BLaER1 (cell line): Measurements from ENCODE around the gene SBF2.
A peak's percentile ranks its signal among the peaks of the same experiment; 100 is the strongest.

Source experiments
- H3K27ac ChIP-seq: shearing (Covaris generic); formaldehyde crosslinking; 2 replicates; pipeline ENCODE4 v1.8.1; 2022
- H3K27me3 ChIP-seq: shearing (Covaris generic); formaldehyde crosslinking; 2 replicates; pipeline ENCODE4 v1.8.1; 2022
- H3K36me3 ChIP-seq: shearing (Covaris generic); formaldehyde crosslinking; 2 replicates; pipeline ENCODE4 v1.8.1; 2022
- H3K4me1 ChIP-seq: shearing (Covaris generic); formaldehyde crosslinking; 2 replicates; pipeline ENCODE4 v1.8.1; 2022
- H3K4me2 ChIP-seq: shearing (Covaris generic); formaldehyde crosslinking; 2 replicates; pipeline ENCODE4 v1.8.1; 2022
- H3K4me3 ChIP-seq: shearing (Covaris generic); formaldehyde crosslinking; 2 replicates; pipeline ENCODE4 v1.8.1; 2022
- H3K9ac ChIP-seq: shearing (Covaris generic); formaldehyde crosslinking; 2 replicates; pipeline ENCODE4 v1.8.1; 2022
- H3K9me3 ChIP-seq: shearing (Covaris generic); formaldehyde crosslinking; 2 replicates; pipeline ENCODE4 v1.8.1; 2022
- H4K20me1 ChIP-seq: shearing (Covaris generic); formaldehyde crosslinking; 2 replicates; pipeline ENCODE4 v1.8.1; 2022
- Cebpa-rat ChIP-seq: shearing (Covaris generic); IDR thresholded peaks from 2 replicates; pipeline ENCODE4 v1.8.1; 2022

The SBF2 gene

GRCh38 chr11:10317776-10318526 is 23.9 kb upstream of the SBF2 start:
- peaks cover 22% of the 10 kb centered on the region for H3K4me1 ChIP-seq
- H3K9me3 ChIP-seq: no peaks in the 10 kb centered on the region
- no peak overlapping the region for H3K9ac ChIP-seq
- TF ChIP-seq Cebpa-rat: no peak
- no peak overlapping the region for H3K4me3 ChIP-seq
- H4K20me1 ChIP-seq: no peaks in the 10 kb centered on the region
- H3K27me3 ChIP-seq: no peaks in the 10 kb centered on the region
- H3K27ac ChIP-seq: no peak overlapping the region
- no peaks in the 10 kb centered on the region for H3K36me3 ChIP-seq
- peak overlapping the region; percentile 60 for H3K4me2 ChIP-seq

- Histone ChIP-seq H3K27ac (no peak overlapping the region), H3K36me3 (no peaks in the 10 kb centered on the region), H4K20me1 (no peaks in the 10 kb centered on the region), H3K4me1 (peaks cover 22% of the 10 kb centered on the region), H3K27me3 (no peaks in the 10 kb centered on the region), H3K9me3 (no peaks in the 10 kb centered on the region), H3K9ac (no peak overlapping the region), H3K4me2 (peak overlapping the region; percentile 60), H3K4me3 (no peak overlapping the region)
- no peak for TF ChIP-seq Cebpa-rat
These were observed 23.2 kb upstream of the SBF2 start for GRCh38 chr11:10317151-10317755.

- Histone ChIP-seq H3K9ac (no peak overlapping the region), H3K4me2 (no peak overlapping the region), H3K27me3 (peaks cover 6% of the 10 kb centered on the region; the same call in 1 of the 2 replicates), H3K4me1 (peaks cover 22% of the 10 kb centered on the region), H4K20me1 (no peaks in the 10 kb centered on the region), H3K9me3 (peaks cover 5% of the 10 kb centered on the region; the same call in 1 of the 2 replicates), H3K27ac (no peak overlapping the region), H3K4me3 (no peak overlapping the region), H3K36me3 (no peaks in the 10 kb centered on the region)
- no peak for TF ChIP-seq Cebpa-rat
These were observed 21.1 kb upstream of the SBF2 start for GRCh38 chr11:10315083-10315482.

- H4K20me1 ChIP-seq: no peaks in the 10 kb centered on the region
- no peak overlapping the region for H3K9ac ChIP-seq
- H3K27ac ChIP-seq: no peak overlapping the region
- TF ChIP-seq Cebpa-rat: no peak
- H3K27me3 ChIP-seq: peaks cover 12% of the 10 kb centered on the region
- no peak overlapping the region for H3K4me2 ChIP-seq
- H3K4me3 ChIP-seq: no peak overlapping the region
- no peaks in the 10 kb centered on the region for H3K36me3 ChIP-seq
- peaks cover 22% of the 10 kb centered on the region for H3K4me1 ChIP-seq
- H3K9me3 ChIP-seq: peaks cover 5% of the 10 kb centered on the region; the same call in 1 of the 2 replicates
These were observed 20.4 kb upstream of the SBF2 start for GRCh38 chr11:10314199-10315072.

- no peak overlapping the region for H3K27ac ChIP-seq
These were observed 17.8 kb upstream of the SBF2 start for GRCh38 chr11:10311802-10312201.

GRCh38 chr11:10310301-10310841 is 16.4 kb upstream of the SBF2 start:
- no peak overlapping the region for H3K9ac ChIP-seq
- no peaks in the 10 kb centered on the region for H3K36me3 ChIP-seq
- peaks cover 5% of the 10 kb centered on the region; the same call in 1 of the 2 replicates for H3K9me3 ChIP-seq
- H4K20me1 ChIP-seq: peaks cover 24% of the 10 kb centered on the region
- no peak overlapping the region for H3K4me3 ChIP-seq
- no peak overlapping the region for H3K27ac ChIP-seq
- peaks cover 53% of the 10 kb centered on the region for H3K27me3 ChIP-seq
- no peak for TF ChIP-seq Cebpa-rat
- H3K4me2 ChIP-seq: no peak overlapping the region
- peaks cover 40% of the 10 kb centered on the region for H3K4me1 ChIP-seq

More at GRCh38 chr11:10311802-10312201, 17.8 kb upstream of the SBF2 start:
- no peak overlapping the region for H3K4me3 ChIP-seq
- H4K20me1 ChIP-seq: peaks cover 9% of the 10 kb centered on the region
- no peak for TF ChIP-seq Cebpa-rat
- H3K27me3 ChIP-seq: peaks cover 38% of the 10 kb centered on the region
- H3K9ac ChIP-seq: no peak overlapping the region
- H3K9me3 ChIP-seq: peaks cover 5% of the 10 kb centered on the region; the same call in 1 of the 2 replicates
- H3K4me2 ChIP-seq: no peak overlapping the region
- no peaks in the 10 kb centered on the region for H3K36me3 ChIP-seq
- peaks cover 26% of the 10 kb centered on the region for H3K4me1 ChIP-seq

GRCh38 chr11:10309163-10310093 is 15.4 kb upstream of the SBF2 start:
- no peak overlapping the region; the same call in 1 of the 2 replicates for H3K4me2 ChIP-seq
- no peaks in the 10 kb centered on the region for H3K36me3 ChIP-seq
- peaks cover 5% of the 10 kb centered on the region; the same call in 1 of the 2 replicates for H3K9me3 ChIP-seq
- peaks cover 62% of the 10 kb centered on the region for H3K27me3 ChIP-seq
- peaks cover 49% of the 10 kb centered on the region for H3K4me1 ChIP-seq
- H3K4me3 ChIP-seq: no peak overlapping the region
- no peak overlapping the region for H3K27ac ChIP-seq
- H3K9ac ChIP-seq: no peak overlapping the region
- TF ChIP-seq Cebpa-rat: no peak
- H4K20me1 ChIP-seq: peaks cover 33% of the 10 kb centered on the region

GRCh38 chr11:10308201-10308954 is 14.4 kb upstream of the SBF2 start:
- H3K9me3 ChIP-seq: peaks cover 5% of the 10 kb centered on the region; the same call in 1 of the 2 replicates
- peak overlapping the region; percentile 53 for H3K4me3 ChIP-seq
- peaks cover 43% of the 10 kb centered on the region for H4K20me1 ChIP-seq
- no peaks in the 10 kb centered on the region for H3K36me3 ChIP-seq
- H3K4me1 ChIP-seq: peaks cover 60% of the 10 kb centered on the region
- no peak for TF ChIP-seq Cebpa-rat
- peaks cover 73% of the 10 kb centered on the region for H3K27me3 ChIP-seq
- H3K4me2 ChIP-seq: peak overlapping the region; percentile 97
- no peak overlapping the region for H3K27ac ChIP-seq
- no peak overlapping the region for H3K9ac ChIP-seq
